Trophoblast cell (in vitro differentiated cells and primary cell): Measurements from ENCODE around the gene TMCC1.

Experiments used
- DNase-seq, 2 donors: peaks; one replicate each; pipeline ENCODE4 v3.0.0-alpha.2; 2016
- H2AFZ ChIP-seq: 2 replicates; pipeline ENCODE4 v1.6.1; 2013; ENCODE audit warnings: low read length, moderate library complexity, mild to moderate bottlenecking; ENCODE audit not compliant: insufficient read depth, poor library complexity
- H2AK5ac ChIP-seq: 2 replicates; pipeline ENCODE4 v1.6.1; 2013; ENCODE audit warnings: mild to moderate bottlenecking, low read length
- H2BK120ac ChIP-seq: 2 replicates; pipeline ENCODE4 v1.6.1; 2013; ENCODE audit warnings: low read length, mild to moderate bottlenecking, moderate library complexity; ENCODE audit not compliant: insufficient read depth, poor library complexity
- H2BK12ac ChIP-seq: 2 replicates; pipeline ENCODE4 v1.6.1; 2013; ENCODE audit warnings: mild to moderate bottlenecking, low read length, moderate library complexity
- H2BK5ac ChIP-seq: 2 replicates; pipeline ENCODE4 v1.6.1; 2013; ENCODE audit warnings: low read length, low read depth, moderate library complexity, mild to moderate bottlenecking; ENCODE audit not compliant: poor library complexity
- H3K14ac ChIP-seq: 2 replicates; pipeline ENCODE4 v1.6.1; 2013; ENCODE audit warnings: mild to moderate bottlenecking, low read length
- H3K18ac ChIP-seq: 2 replicates; pipeline ENCODE4 v1.6.1; 2013; ENCODE audit warnings: mild to moderate bottlenecking, low read length
- H3K23ac ChIP-seq: 2 replicates; pipeline ENCODE4 v1.6.1; 2013; ENCODE audit warnings: low read length
- H3K27ac ChIP-seq: 2 replicates; pipeline ENCODE4 v1.5.1; 2013; ENCODE audit warnings: low read depth, mild to moderate bottlenecking, inconsistent platforms, low read length, moderate library complexity
- H3K27me3 ChIP-seq: 2 replicates; pipeline ENCODE4 v1.6.1; 2013; ENCODE audit warnings: inconsistent platforms, mild to moderate bottlenecking, low read length, moderate library complexity; ENCODE audit not compliant: insufficient read depth
- H3K36me3 ChIP-seq, 2 experiments: 1 replicate in 1 of 2; 2 replicates in 1 of 2; pipeline ENCODE4 v1.6.1; 2013; ENCODE audit warnings: low read length in 2 of 2, mild to moderate bottlenecking in 2 of 2, moderate library complexity in 1 of 2; ENCODE audit not compliant: insufficient read depth in 2 of 2, control insufficient read depth in 1 of 2
- H3K4ac ChIP-seq: 2 replicates; pipeline ENCODE4 v1.6.1; 2013; ENCODE audit warnings: low read depth, mild to moderate bottlenecking, low read length, moderate library complexity
- H3K4me1 ChIP-seq, 2 experiments: 1 replicate in 1 of 2; 2 replicates in 1 of 2; pipeline ENCODE4 v1.6.1; 2013; ENCODE audit warnings: low read length in 2 of 2, mild to moderate bottlenecking in 2 of 2, moderate library complexity in 1 of 2; ENCODE audit not compliant: insufficient read depth in 2 of 2, control insufficient read depth in 1 of 2
- H3K4me2 ChIP-seq: 2 replicates; pipeline ENCODE4 v1.6.1; 2013; ENCODE audit warnings: inconsistent platforms, mild to moderate bottlenecking, low read length, moderate library complexity
- H3K4me3 ChIP-seq: 2 replicates; pipeline ENCODE4 v1.5.1; 2013; ENCODE audit warnings: mild to moderate bottlenecking, low read depth, low read length, inconsistent platforms
- H3K79me1 ChIP-seq: one replicate; pipeline ENCODE4 v1.6.1; 2013; ENCODE audit warnings: low read length
- H3K79me2 ChIP-seq: 2 replicates; pipeline ENCODE4 v1.6.1; 2013; ENCODE audit warnings: low read length, mild to moderate bottlenecking; ENCODE audit not compliant: control insufficient read depth, insufficient read depth, poor library complexity
- H3K9ac ChIP-seq: 2 replicates; pipeline ENCODE4 v1.6.1; 2013; ENCODE audit warnings: mild to moderate bottlenecking, low read length
- H3K9me3 ChIP-seq: 2 replicates; pipeline ENCODE4 v1.6.1; 2013; ENCODE audit warnings: low read depth, mild to moderate bottlenecking, control low read depth, inconsistent platforms, low read length; ENCODE audit not compliant: insufficient read depth
- H4K12ac ChIP-seq: 2 replicates; pipeline ENCODE4 v1.6.1; 2013; ENCODE audit warnings: low read depth, mild to moderate bottlenecking, low read length, moderate library complexity
- H4K8ac ChIP-seq: 2 replicates; pipeline ENCODE4 v1.6.1; 2013; ENCODE audit warnings: low read depth, mild to moderate bottlenecking, low read length, moderate library complexity
- H4K91ac ChIP-seq: one replicate; pipeline ENCODE4 v1.6.1; 2013; ENCODE audit warnings: low read depth, mild to moderate bottlenecking, low read length, moderate library complexity
- WGBS: extraction: QIAGEN DNeasy Blood & Tissue Kit; methylation state at CpG from one replicate; pipeline ENCODE4 v1.1.7; 2013; ENCODE audit warnings: missing lambda C conversion rate; ENCODE audit not compliant: insufficient read length, insufficient coverage; ENCODE audit errors: extremely low coverage; 5-methylcytosine and 5-hydroxymethylcytosine counted together

Gene TMCC1

DNA sequence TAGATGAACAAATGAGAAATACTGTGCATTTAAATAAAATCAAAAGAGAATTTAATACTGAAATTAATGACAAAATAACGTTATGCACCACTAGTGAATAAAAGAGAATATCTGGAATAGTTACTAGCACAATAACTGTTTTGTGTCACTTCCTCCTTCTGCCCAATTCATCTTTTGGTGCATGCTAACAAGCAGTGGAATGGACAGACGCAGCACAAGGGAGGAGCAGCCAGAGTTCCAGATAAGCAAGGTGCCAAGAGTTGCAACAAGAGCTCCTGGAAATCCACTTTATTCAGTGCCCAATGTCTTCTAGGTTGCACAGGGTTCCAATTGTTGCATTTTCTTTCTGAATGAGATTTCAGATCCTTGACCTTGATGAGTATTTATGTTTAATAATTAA, 220.5 kb downstream of the TMCC1 start:
- no peak overlapping the region for H4K12ac ChIP-seq
- no peak overlapping the region for H2BK12ac ChIP-seq
- no peak overlapping the region for H4K8ac ChIP-seq
- H3K4ac ChIP-seq = no peak overlapping the region
- no peak overlapping the region for H3K4me3 ChIP-seq
- no peak for DNase-seq
- H3K27ac ChIP-seq = no peak overlapping the region
- H3K23ac ChIP-seq = no peak overlapping the region
- H2AK5ac ChIP-seq = no peak overlapping the region
- peaks cover 9 to 10% of the 10 kb centered on the region in 2 experiments for H3K36me3 ChIP-seq
- no CpG with 5 or more reads among the region's 2 CpGs for WGBS
- no peak overlapping the region for H2BK120ac ChIP-seq
- H2BK5ac ChIP-seq = no peak overlapping the region
- H3K27me3 ChIP-seq = no peaks in the 10 kb centered on the region
- H3K14ac ChIP-seq = no peak overlapping the region
- no peak overlapping the region for H3K9ac ChIP-seq
- no peak overlapping the region for H4K91ac ChIP-seq
- peaks cover 1% of the 10 kb centered on the region for H3K9me3 ChIP-seq
- no peak overlapping the region for H3K4me2 ChIP-seq
- H3K79me2 ChIP-seq = peaks cover 2% of the 10 kb centered on the region
- H2AFZ ChIP-seq = no peak overlapping the region
- H3K18ac ChIP-seq = no peak overlapping the region
- peaks cover 0 to 5% of the 10 kb centered on the region in 2 experiments for H3K4me1 ChIP-seq
- H3K79me1 ChIP-seq = no peaks in the 10 kb centered on the region

DNA sequence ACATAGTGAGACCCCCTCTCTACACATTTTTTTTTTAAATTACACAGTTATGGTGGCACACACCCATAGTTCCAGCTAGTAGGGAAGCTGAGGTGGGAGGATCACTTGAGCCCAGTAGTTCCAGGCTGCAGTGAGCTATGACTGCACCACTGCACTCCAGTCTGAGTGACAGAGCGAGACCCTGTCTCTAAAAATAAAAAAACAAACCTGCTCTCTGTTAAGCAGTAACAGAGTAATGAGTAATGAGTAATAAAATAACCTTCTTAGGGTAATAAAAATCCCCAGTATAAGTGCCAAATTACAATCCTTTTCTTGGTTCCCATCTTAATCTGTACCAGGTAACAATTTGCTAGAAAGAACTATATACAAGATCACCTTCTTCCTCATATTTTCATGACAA, 221.1 kb downstream of the TMCC1 start:
- no peak overlapping the region for H2AFZ ChIP-seq
- H3K18ac ChIP-seq = peak overlapping the region; percentile 45
- H3K4me3 ChIP-seq = no peak overlapping the region
- H3K79me2 ChIP-seq = peaks cover 2% of the 10 kb centered on the region
- no peak overlapping the region for H3K4me2 ChIP-seq
- peaks cover 9 to 10% of the 10 kb centered on the region in 2 experiments for H3K36me3 ChIP-seq
- no peaks in the 10 kb centered on the region for H3K27me3 ChIP-seq
- WGBS = no CpG with 5 or more reads among the region's 1 CpG
- peaks cover 0 to 5% of the 10 kb centered on the region in 2 experiments for H3K4me1 ChIP-seq
- no peak overlapping the region for H3K9ac ChIP-seq
- no peak overlapping the region for H3K23ac ChIP-seq
- no peak overlapping the region for H3K4ac ChIP-seq
- H2BK5ac ChIP-seq = no peak overlapping the region
- no peak overlapping the region for H3K27ac ChIP-seq
- no peak for DNase-seq
- H4K91ac ChIP-seq = no peak overlapping the region
- no peak overlapping the region for H2AK5ac ChIP-seq
- H4K12ac ChIP-seq = no peak overlapping the region
- peaks cover 1% of the 10 kb centered on the region for H3K9me3 ChIP-seq
- no peak overlapping the region for H3K14ac ChIP-seq
- no peak overlapping the region for H4K8ac ChIP-seq
- H2BK120ac ChIP-seq = no peak overlapping the region
- no peak overlapping the region for H2BK12ac ChIP-seq
- no peaks in the 10 kb centered on the region for H3K79me1 ChIP-seq

DNA sequence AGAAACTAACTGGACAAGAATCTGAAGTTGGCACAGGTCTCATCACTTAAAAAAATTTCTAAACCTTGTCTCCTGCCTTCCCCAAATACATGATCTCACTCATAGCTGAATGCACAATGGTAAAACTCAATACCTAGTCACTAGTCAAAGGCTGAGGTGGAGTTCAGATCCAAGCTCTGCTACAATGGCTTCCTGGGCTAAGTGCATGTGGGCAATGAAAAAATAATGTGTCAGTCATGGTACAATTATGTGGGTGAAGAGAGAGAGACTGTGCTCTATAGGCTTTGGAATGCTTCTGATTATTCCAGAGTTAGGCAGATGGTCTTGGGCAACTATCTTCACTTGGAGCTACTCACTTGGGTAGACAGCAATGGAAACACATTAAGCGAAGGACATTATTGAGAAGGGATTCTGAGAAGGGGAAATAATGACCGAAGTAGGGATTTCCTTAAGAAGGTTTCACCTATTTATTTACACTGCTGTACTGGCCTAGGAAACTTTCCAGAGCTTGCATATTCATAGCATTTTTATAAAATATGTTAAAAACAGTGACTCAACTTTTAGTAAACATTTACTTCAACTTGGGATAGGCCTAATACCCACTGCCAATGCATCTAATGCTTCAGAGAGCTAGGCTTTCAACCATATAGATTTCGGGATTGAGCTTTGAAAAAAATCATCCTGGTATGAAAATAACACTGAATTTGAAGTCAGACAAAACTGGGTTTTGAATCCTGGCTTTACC, 228.3 kb downstream of the TMCC1 start:
- Histone ChIP-seq H3K18ac (no peak overlapping the region), H3K36me3 (peaks cover 1 to 3% of the 10 kb centered on the region in 2 experiments), H3K23ac (no peak overlapping the region), H3K79me2 (peaks cover 3% of the 10 kb centered on the region), H3K4me3 (no peak overlapping the region), H3K79me1 (peaks cover 14% of the 10 kb centered on the region), H2BK120ac (no peak overlapping the region), H3K9me3 (no peaks in the 10 kb centered on the region), H4K91ac (no peak overlapping the region), H3K4me2 (no peak overlapping the region), H2BK5ac (peak overlapping the region; percentile 76), H3K9ac (no peak overlapping the region), H4K8ac (no peak overlapping the region), H2AK5ac (no peak overlapping the region), H2AFZ (no peak overlapping the region), H3K27ac (peak overlapping the region; percentile 45), H3K4ac (peak overlapping the region; percentile 83), H3K14ac (no peak overlapping the region), H4K12ac (no peak overlapping the region), H3K4me1 (peaks cover 8 to 16% of the 10 kb centered on the region in 2 experiments), H3K27me3 (no peaks in the 10 kb centered on the region), H2BK12ac (no peak overlapping the region)
- WGBS = no CpG with 5 or more reads among the region's 3 CpGs
- DNase-seq = peak; percentile 50 to 76

DNA sequence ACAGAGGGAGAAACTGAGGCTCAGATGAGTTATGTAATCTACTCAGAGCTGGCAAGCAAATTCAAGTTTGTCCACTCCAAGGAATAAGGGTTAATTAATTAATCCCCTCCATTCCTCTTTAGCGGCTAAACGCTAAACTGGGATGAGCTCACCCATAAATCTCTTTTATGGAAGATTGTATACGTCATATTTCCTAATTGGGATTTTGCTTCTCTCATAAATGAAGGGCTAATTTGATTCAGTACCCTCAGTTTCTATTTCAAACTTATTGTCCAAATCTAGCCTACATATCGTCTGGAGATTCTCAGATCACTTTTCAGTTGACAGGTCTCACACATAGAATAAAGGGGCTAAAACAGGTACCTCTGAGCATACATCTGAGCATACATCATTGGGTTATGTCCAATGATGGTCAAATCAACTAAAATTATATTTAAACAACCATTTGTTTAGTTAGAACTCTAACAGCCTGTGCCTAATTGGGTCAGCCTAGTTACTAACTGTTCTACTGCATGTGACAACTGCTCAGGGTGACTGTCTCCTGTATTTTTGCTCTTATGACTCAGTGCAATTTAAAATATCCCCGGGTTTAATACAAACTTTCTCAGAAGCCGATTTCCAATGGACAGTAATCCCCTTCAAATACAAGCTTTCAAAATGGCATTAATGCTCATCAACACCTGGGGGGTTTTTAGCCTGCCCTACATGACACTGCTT, 229.4 kb downstream of the TMCC1 start:
- Histone ChIP-seq H3K79me2 (peaks cover 3% of the 10 kb centered on the region), H2BK12ac (no peak overlapping the region), H3K4me1 (peaks cover 8 to 16% of the 10 kb centered on the region in 2 experiments), H4K8ac (peak overlapping the region; percentile 19), H2AK5ac (no peak overlapping the region), H3K14ac (no peak overlapping the region), H3K9me3 (no peaks in the 10 kb centered on the region), H2AFZ (no peak overlapping the region), H2BK5ac (no peak overlapping the region), H3K23ac (no peak overlapping the region), H3K4me3 (no peak overlapping the region), H2BK120ac (peak overlapping the region; percentile 33), H3K36me3 (peaks cover 3% of the 10 kb centered on the region in 2 experiments), H3K27me3 (no peaks in the 10 kb centered on the region), H3K18ac (no peak overlapping the region), H3K4me2 (no peak overlapping the region), H3K79me1 (peaks cover 16% of the 10 kb centered on the region), H3K4ac (no peak overlapping the region), H4K91ac (no peak overlapping the region), H3K27ac (peak overlapping the region; percentile 88), H3K9ac (no peak overlapping the region), H4K12ac (no peak overlapping the region)
- DNase-seq = peak in 1 of 2 donors; percentile 54
- no CpG with 5 or more reads among the region's 6 CpGs for WGBS
